BLaER1 treated with 17β-estradiol and CSF1 and Interleukin-3, amounts not matched to agents 10 nM and 100 nM (cell line): ENCODE measurements around the gene STOML1.
A peak's percentile ranks its signal among the peaks of the same experiment; 100 is the strongest.

Experiments used
- H3K27ac ChIP-seq, 11 experiments: shearing (Covaris generic); formaldehyde crosslinking; 2 replicates each; pipeline ENCODE4 v1.8.1; 2022
- H3K27me3 ChIP-seq, 11 experiments: shearing (Covaris generic); formaldehyde crosslinking; 2 replicates each; pipeline ENCODE4 v1.8.1; 2022
- H3K36me3 ChIP-seq, 11 experiments: shearing (Covaris generic); formaldehyde crosslinking; 2 replicates each; pipeline ENCODE4 v1.8.1; 2022
- H3K4me1 ChIP-seq, 10 experiments: shearing (Covaris generic); formaldehyde crosslinking; 2 replicates each; pipeline ENCODE4 v1.8.1; 2022
- H3K4me2 ChIP-seq, 11 experiments: shearing (Covaris generic); formaldehyde crosslinking; 2 replicates each; pipeline ENCODE4 v1.8.1; 2022
- H3K4me3 ChIP-seq, 10 experiments: shearing (Covaris generic); formaldehyde crosslinking; 2 replicates each; pipeline ENCODE4 v1.8.1; 2022
- H3K9ac ChIP-seq, 11 experiments: shearing (Covaris generic); formaldehyde crosslinking; 2 replicates each; pipeline ENCODE4 v1.8.1; 2022
- H3K9me3 ChIP-seq, 11 experiments: shearing (Covaris generic); formaldehyde crosslinking; replicated peaks in 1 of 11; 2 replicates each; pipeline ENCODE4 v1.8.1; 2022
- H4K20me1 ChIP-seq, 11 experiments: shearing (Covaris generic); formaldehyde crosslinking; 2 replicates each; pipeline ENCODE4 v1.8.1; 2022
- Cebpa-rat ChIP-seq, 11 experiments: shearing (Covaris generic); IDR thresholded peaks; 2 replicates each; pipeline ENCODE4 v1.8.1; 2022

STOML1 gene

GRCh38 chr15:74036271-74037170 is 44.4 kb upstream of the STOML1 start:
- TF ChIP-seq Cebpa-rat (IDR thresholded peaks at IDR 0.05): no peak
- H3K9ac ChIP-seq: no peak overlapping the region
- H3K4me2 ChIP-seq: no peak overlapping the region
- H4K20me1 ChIP-seq: peaks cover 5 to 95% (median 46%) of the 10 kb centered on the region in 11 experiments; a peak in 14 of 22 replicates
- no peak overlapping the region for H3K27ac ChIP-seq
- H3K36me3 ChIP-seq: peaks cover 51 to 71% (median 63%) of the 10 kb centered on the region in 11 experiments
- H3K4me3 ChIP-seq: no peak overlapping the region
- no peaks in the 10 kb centered on the region for H3K9me3 ChIP-seq
- H3K4me1 ChIP-seq: peaks cover 0 to 20% (median 10%) of the 10 kb centered on the region in 10 experiments; a peak in 10 of 20 replicates
- no peaks in the 10 kb centered on the region for H3K27me3 ChIP-seq

DNA sequence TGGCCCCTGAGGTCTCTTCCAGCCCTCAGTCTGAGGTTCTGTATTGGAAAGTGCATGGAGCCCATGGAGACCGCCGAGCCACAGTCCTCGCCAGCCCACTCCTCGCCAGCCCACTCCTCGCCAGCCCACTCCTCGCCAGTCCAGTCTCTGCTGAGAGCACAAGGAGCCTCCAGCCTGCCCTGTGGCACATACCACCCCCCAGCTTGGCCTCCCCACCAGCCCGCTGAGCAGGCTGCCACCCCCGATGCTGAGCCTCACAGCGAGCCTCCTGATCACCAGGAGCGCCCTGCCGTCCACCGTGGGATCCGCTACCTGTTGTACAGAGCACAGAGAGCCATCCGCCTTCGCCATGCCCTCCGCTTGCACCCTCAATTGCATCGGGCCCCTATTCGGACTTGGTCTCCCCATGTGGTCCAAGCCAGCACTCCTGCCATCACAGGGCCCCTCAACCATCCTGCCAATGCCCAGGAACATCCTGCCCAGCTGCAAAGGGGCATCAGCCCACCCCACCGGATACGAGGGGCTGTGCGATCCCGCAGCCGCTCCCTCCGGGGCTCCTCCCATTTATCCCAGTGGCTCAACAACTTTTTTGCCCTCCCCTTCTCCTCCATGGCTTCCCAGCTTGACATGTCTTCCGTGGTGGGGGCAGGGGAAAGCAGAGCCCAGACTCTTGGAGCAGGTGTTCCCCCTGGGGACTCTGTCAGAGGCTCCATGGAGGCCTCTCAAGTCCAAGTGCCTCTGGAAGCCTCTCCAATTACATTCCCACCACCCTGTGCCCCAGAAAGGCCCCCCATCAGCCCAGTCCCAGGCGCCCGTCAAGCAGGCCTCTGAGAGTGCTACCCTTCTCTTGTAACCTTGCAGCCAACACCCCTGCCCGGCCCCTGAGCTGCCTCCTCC is 43.3 kb upstream of the STOML1 start:
- H4K20me1 ChIP-seq: peaks cover 5 to 84% (median 40%) of the 10 kb centered on the region in 11 experiments; a peak in 14 of 22 replicates
- peaks cover 0 to 22% (median 10%) of the 10 kb centered on the region in 10 experiments; a peak in 10 of 20 replicates for H3K4me1 ChIP-seq
- no peak overlapping the region for H3K9ac ChIP-seq
- H3K4me3 ChIP-seq: no peak overlapping the region
- no peak overlapping the region for H3K27ac ChIP-seq
- no peaks in the 10 kb centered on the region for H3K9me3 ChIP-seq
- no peak overlapping the region for H3K4me2 ChIP-seq
- H3K36me3 ChIP-seq: peaks cover 52 to 79% (median 71%) of the 10 kb centered on the region in 11 experiments
- TF ChIP-seq Cebpa-rat (IDR thresholded peaks at IDR 0.05): no peak
- H3K27me3 ChIP-seq: no peaks in the 10 kb centered on the region

- Histone ChIP-seq H3K4me3 (no peak overlapping the region), H3K4me1 (peaks cover 0 to 22% (median 10%) of the 10 kb centered on the region in 10 experiments; a peak in 10 of 20 replicates), H3K27me3 (no peaks in the 10 kb centered on the region), H3K27ac (no peak overlapping the region), H4K20me1 (peaks cover 8 to 81% (median 40%) of the 10 kb centered on the region in 11 experiments; a peak in 14 of 22 replicates), H3K36me3 (peaks cover 60 to 90% (median 82%) of the 10 kb centered on the region in 11 experiments), H3K9ac (peak overlapping the region in 1 of 11 experiments; percentile 24; a peak in 1 of 22 replicates), H3K9me3 (no peaks in the 10 kb centered on the region), H3K4me2 (no peak overlapping the region)
- no peak for TF ChIP-seq Cebpa-rat (IDR thresholded peaks at IDR 0.05)
Measured at GRCh38 chr15:74034206-74034755, 42.2 kb upstream of the STOML1 start.

GRCh38 chr15:74032606-74033561 is 40.8 kb upstream of the STOML1 start:
- Histone ChIP-seq H3K9me3 (no peaks in the 10 kb centered on the region), H3K4me1 (peaks cover 0 to 22% (median 10%) of the 10 kb centered on the region in 10 experiments; a peak in 10 of 20 replicates), H3K4me2 (peak overlapping the region in 2 of 11 experiments; percentile 45 to 57; a peak in 4 of 22 replicates), H3K4me3 (no peak overlapping the region), H3K36me3 (peaks cover 62 to 99% (median 94%) of the 10 kb centered on the region in 11 experiments), H4K20me1 (peaks cover 10 to 79% (median 44%) of the 10 kb centered on the region in 11 experiments; a peak in 16 of 22 replicates), H3K27ac (peak overlapping the region in 1 of 11 experiments; percentile 18; a peak in 1 of 22 replicates), H3K9ac (peak overlapping the region in 2 of 11 experiments; percentile 26 to 37; a peak in 1 of 22 replicates), H3K27me3 (no peaks in the 10 kb centered on the region)
- TF ChIP-seq Cebpa-rat (IDR thresholded peaks at IDR 0.05): no peak

GRCh38 chr15:74032046-74032445 is 40.0 kb upstream of the STOML1 start:
- no peak overlapping the region; a peak in 1 of 22 replicates for H3K27ac ChIP-seq
- no peaks in the 10 kb centered on the region for H3K27me3 ChIP-seq
- H3K9ac ChIP-seq: 0 out of 22 replicates have a peak overlapping the region, but pooled peaks of 2 of the 11 experiments have one; percentile 26 to 37
- H3K4me1 ChIP-seq: peaks cover 0 to 22% (median 11%) of the 10 kb centered on the region in 10 experiments; a peak in 10 of 20 replicates
- H4K20me1 ChIP-seq: peaks cover 12 to 79% (median 51%) of the 10 kb centered on the region in 11 experiments; a peak in 18 of 22 replicates
- H3K4me3 ChIP-seq: no peak overlapping the region
- no peak for TF ChIP-seq Cebpa-rat (IDR thresholded peaks at IDR 0.05)
- peaks cover 62 to 99% (median 94%) of the 10 kb centered on the region in 11 experiments for H3K36me3 ChIP-seq
- no peaks in the 10 kb centered on the region for H3K9me3 ChIP-seq
- peak overlapping the region in 2 of 11 experiments; percentile 45 to 57; a peak in 3 of 22 replicates for H3K4me2 ChIP-seq

DNA sequence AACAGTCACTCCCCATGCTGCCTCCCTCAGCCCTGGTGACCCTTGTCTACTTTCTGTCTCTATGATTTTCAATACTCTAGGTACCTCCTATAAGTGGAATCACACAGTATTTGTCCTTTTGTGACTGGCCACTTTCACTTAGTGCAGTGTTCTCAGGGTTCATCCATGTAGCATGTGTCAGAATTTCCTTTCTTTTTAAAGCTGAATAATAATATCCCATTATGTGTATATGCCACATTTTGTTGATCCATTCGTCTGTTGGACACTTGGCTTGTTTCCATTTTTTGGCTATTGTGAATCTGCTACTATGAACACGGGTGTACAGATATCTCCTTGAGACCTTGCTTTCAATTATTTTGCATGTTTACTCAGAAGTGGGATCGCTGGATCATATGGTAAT is 36.6 kb upstream of the STOML1 start:
- H3K4me3 ChIP-seq: no peak overlapping the region
- H3K27me3 ChIP-seq: no peaks in the 10 kb centered on the region
- no peak overlapping the region for H3K9ac ChIP-seq
- TF ChIP-seq Cebpa-rat (IDR thresholded peaks at IDR 0.05): no peak
- H3K4me1 ChIP-seq: peaks cover 0 to 22% (median 4%) of the 10 kb centered on the region in 10 experiments; a peak in 8 of 20 replicates
- H4K20me1 ChIP-seq: peaks cover 7 to 84% (median 58%) of the 10 kb centered on the region in 11 experiments; a peak in 18 of 22 replicates
- no peak overlapping the region for H3K27ac ChIP-seq
- H3K9me3 ChIP-seq: no peaks in the 10 kb centered on the region
- no peak overlapping the region for H3K4me2 ChIP-seq
- H3K36me3 ChIP-seq: peaks cover 62 to 99% (median 94%) of the 10 kb centered on the region in 11 experiments

- no peaks in the 10 kb centered on the region for H3K27me3 ChIP-seq
- no peak overlapping the region for H3K4me2 ChIP-seq
- H3K9ac ChIP-seq: no peak overlapping the region
- no peak for TF ChIP-seq Cebpa-rat (IDR thresholded peaks at IDR 0.05)
- H3K36me3 ChIP-seq: peaks cover 62 to 99% (median 94%) of the 10 kb centered on the region in 11 experiments
- H3K27ac ChIP-seq: no peak overlapping the region
- peaks cover 7 to 84% (median 67%) of the 10 kb centered on the region in 11 experiments; a peak in 19 of 22 replicates for H4K20me1 ChIP-seq
- no peaks in the 10 kb centered on the region for H3K9me3 ChIP-seq
- H3K4me3 ChIP-seq: no peak overlapping the region
- peaks cover 0 to 13% (median 2%) of the 10 kb centered on the region in 10 experiments; a peak in 8 of 20 replicates for H3K4me1 ChIP-seq
Measured at GRCh38 chr15:74027688-74028087, 35.6 kb upstream of the STOML1 start.
